ENCODE measurements around the gene SLC25A41.

DNA sequence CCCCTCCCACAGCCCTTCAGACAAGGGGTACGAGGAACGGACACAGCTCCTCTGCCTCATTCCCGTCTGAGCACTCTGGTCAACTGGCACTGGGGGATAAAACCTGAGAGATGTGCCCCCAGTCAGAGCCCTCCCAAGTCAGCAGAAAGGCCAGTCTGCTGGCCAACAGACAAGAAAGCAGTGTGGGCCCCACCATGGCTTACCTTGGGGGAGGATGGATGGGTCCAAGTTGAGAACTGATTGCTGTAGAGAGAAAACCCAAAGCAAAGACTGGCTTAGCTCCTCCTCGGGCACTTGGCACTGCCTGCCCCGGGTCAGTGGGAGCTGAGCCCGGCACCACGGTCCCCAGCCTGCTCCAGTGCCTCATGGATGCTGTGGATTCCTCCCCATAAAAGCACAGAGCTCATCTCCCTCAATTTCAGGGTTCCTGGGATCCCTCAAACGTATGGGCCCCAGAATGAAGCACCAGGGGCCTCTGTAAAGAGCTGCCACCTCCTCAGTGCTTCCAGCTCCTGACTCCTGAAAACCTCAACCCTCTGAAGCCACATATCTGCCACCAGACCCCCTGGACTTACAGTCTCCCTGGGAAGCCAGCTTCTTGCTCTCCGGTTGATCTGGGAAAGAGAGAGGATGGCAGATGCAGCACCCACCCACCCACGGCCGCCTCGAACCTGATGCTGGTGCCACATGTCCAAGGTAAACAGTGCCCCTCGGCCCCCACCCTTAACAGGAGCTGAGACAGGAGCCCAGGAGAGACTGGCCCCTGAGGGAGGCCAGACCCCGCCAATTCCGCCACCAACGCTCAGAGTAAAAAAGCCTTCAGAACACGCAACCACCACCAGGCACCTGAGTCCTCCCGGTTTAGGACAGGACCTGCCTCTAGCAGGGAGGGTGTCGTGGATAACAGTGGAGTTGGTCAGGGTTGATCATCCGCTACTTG lies 12.2 kb downstream of the SLC25A41 start:
- TF ChIP-seq, protein P1, sequence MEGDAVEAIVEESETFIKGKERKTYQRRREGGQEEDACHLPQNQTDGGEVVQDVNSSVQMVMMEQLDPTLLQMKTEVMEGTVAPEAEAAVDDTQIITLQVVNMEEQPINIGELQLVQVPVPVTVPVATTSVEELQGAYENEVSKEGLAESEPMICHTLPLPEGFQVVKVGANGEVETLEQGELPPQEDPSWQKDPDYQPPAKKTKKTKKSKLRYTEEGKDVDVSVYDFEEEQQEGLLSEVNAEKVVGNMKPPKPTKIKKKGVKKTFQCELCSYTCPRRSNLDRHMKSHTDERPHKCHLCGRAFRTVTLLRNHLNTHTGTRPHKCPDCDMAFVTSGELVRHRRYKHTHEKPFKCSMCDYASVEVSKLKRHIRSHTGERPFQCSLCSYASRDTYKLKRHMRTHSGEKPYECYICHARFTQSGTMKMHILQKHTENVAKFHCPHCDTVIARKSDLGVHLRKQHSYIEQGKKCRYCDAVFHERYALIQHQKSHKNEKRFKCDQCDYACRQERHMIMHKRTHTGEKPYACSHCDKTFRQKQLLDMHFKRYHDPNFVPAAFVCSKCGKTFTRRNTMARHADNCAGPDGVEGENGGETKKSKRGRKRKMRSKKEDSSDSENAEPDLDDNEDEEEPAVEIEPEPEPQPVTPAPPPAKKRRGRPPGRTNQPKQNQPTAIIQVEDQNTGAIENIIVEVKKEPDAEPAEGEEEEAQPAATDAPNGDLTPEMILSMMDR (IDR thresholded peaks at IDR 0.05) = no peak
- TF ChIP-seq POLR2A (IDR thresholded peaks at IDR 0.05) = no peak

Measured in Peyer's patch (tissue), 4 donors.